ENCODE results near the gene SNX2. TPM values are rescaled to one million over a fixed set of nuclear protein-coding genes. Genes with fewer than 3 reads are reported as not detected.
A peak's percentile ranks its signal among the peaks of the same experiment; 100 is the strongest.

Gene SNX2
- total and polyA plus RNA-seq, 9 of the 15 experiments (the other 6 are each of a cell fraction or from before 2014, with no cell fraction given) = 35.2 to 86.0 (median 58.1) TPM

DNA sequence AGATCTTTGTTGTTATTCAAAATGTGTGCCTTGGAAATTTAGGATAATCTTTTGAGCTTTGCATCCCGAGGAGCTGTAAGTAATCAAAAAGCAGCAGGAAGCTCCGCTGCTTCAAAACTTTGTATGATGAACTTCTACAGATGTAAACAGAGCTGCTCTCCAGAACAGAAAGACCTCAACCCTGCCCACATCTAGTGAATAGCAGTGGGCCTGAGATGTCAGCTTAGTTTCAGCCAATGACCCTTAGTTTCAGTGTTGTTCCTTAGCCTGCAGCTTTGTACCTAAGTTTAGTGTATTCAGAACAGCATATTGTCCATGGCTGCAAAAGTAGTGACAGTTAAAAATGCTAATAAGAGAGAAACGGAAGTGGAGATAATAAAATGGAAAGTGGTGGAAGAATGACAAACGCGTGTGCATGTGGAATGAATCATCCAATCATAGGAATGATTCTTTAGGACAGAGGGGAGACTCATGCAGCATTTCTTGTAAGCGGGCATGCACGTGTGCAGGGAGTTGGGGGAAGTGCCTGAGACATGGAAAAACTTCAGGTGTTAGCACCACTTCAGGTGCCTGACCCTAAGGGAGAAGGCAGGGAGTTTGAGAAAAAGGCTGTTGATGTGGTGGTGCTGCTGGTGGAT lies 95.5 kb downstream of the SNX2 start:
- H3K9me3 ChIP-seq (replicated peaks; ENCODE audit: control insufficient read depth, insufficient read depth, low read depth, low read length) = no peaks in the 10 kb centered on the region
- H3K4me2 ChIP-seq (ENCODE audit: insufficient read depth, low read length) = peak overlapping the region; percentile 23; the same call in 1 of the 2 replicates
- no peak for ATAC-seq
- CTCF ChIA-PET (ENCODE audit: low intra/inter-chr PET ratio) = no interaction called here
- no peaks in the 10 kb centered on the region for H4K20me1 ChIP-seq (replicated peaks; ENCODE audit: control insufficient read depth, insufficient read depth, low read length)
- intact Hi-C loops (cut with micrococcal nuclease) (no loop called here), in situ Hi-C loops (cut with MboI) (no loop called here)
- no peaks in the 10 kb centered on the region for H3K36me3 ChIP-seq (ENCODE audit: control insufficient read depth, insufficient read depth, low read length)
- FAIRE-seq = no peak
- H3K27ac ChIP-seq (ENCODE audit: extremely low read depth, low read depth, low read length) = no peak overlapping the region
- no peak for DNase-seq (ENCODE audit: extremely low read depth in 1 of 4, low spot score in 3 of 4)
- H3K9ac ChIP-seq (ENCODE audit: insufficient read depth in 1 of 2, low read depth in 2 of 2, low read length in 2 of 2) = peak overlapping the region in 1 of 2 experiments; percentile 23; a peak in 1 of 4 replicates
- TF ChIP-seq BHLHE40 (IDR thresholded peaks at IDR 0.05; ENCODE audit: low read length) = peak; percentile 48; the same call in 1 of the 2 replicates
- TF ChIP-seq CREM (IDR thresholded peaks at IDR 0.05; ENCODE audit: low read depth) = no peak
- TF ChIP-seq FOSL1 (tag; conservative IDR thresholded peaks at IDR 0.05) = 0 out of 2 replicates have a peak, but pooled peaks have one; percentile 22
- TF ChIP-seq ETS2 (tag; IDR thresholded peaks at IDR 0.05; ENCODE audit: borderline replicate concordance, poor library complexity, severe bottlenecking) = no peak
- TF ChIP-seq KDM1A (IDR thresholded peaks at IDR 0.05) = no peak
- no peak for TF ChIP-seq SREBF2 (CRISPR knock-in tag; IDR thresholded peaks at IDR 0.05)
- TF ChIP-seq ZNF764 (CRISPR knock-in tag; IDR thresholded peaks at IDR 0.05; ENCODE audit: low read depth) = no peak
- H3K27me3 ChIP-seq (ENCODE audit: control insufficient read depth in 2 of 2, insufficient read depth in 2 of 2, low read length in 2 of 2) = no peaks in the 10 kb centered on the region
- POLR2A ChIA-PET = no interaction called here
- H3K79me2 ChIP-seq (ENCODE audit: control insufficient read depth, insufficient read depth, low read length) = no peaks in the 10 kb centered on the region
- no TSS peak for BruUV-seq (replicated peaks)
- H3K9me1 ChIP-seq (ENCODE audit: control insufficient read depth, insufficient read depth, low read length) = no peaks in the 10 kb centered on the region
- 25% methylated on average over 7 of the region's 7 CpGs for WGBS (ENCODE audit: insufficient coverage, low coverage, missing lambda C conversion rate)
- H3K4me3 ChIP-seq = no peak overlapping the region
- peak overlapping the region; percentile 79 for H2AFZ ChIP-seq (ENCODE audit: low read depth, low read length)
- peaks cover 0 to 16% of the 10 kb centered on the region in 2 experiments; a peak in 2 of 5 replicates for H3K4me1 ChIP-seq (replicated peaks in 1 of 2; ENCODE audit: control insufficient read depth in 2 of 2, insufficient read depth in 2 of 2, low read length in 2 of 2)

Data from K562 (cell line).